ENCODE results near the gene SH3BGRL. TPM values are rescaled to one million over a fixed set of nuclear protein-coding genes. Genes with fewer than 3 reads are reported as not detected.
A peak's percentile ranks its signal among the peaks of the same experiment; 100 is the strongest.

SH3BGRL gene
- 115 and 117 TPM in 2 replicates for total RNA-seq (2014; rRNA removed)
- polyA plus RNA-seq (2012) = 62.3 TPM

DNA sequence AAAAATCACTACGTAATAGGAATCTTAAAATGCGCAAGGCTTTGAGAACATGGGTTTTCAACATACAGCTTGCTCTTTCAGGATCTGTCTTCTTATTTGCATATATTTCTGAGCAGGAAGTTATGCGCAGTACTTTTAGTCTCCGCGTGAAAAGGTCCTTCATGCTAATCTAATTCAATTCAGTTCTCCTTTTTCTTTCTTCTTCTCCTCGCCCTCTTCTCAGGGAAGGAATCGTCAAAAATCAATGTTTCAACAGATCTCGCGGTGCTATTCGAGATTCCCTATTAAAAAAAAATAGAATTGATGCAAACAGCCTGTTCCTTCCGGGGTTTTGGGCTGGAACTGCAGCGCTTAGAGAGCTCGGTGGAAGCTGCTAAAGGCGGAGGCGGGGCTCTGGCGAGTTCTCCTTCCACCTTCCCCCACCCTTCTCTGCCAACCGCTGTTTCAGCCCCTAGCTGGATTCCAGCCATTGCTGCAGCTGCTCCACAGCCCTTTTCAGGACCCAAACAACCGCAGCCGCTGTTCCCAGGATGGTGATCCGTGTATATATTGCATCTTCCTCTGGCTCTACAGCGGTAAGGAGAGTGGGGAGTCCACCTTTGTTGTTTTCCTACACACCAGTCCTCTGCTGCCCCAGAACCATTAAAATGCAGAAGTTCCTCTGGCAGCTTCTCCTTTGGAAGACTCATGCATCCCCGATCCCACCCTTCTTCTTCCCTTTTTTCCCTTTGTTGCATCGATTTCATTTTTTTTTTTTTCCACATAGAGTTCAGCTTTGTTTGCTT lies at the start of gene SH3BGRL, which contains the start of gene HMGN5:
Gene SH3BGRL (plus strand): TSS at position 432 of the 785 bp plus-strand sequence. CDS start 99 bp downstream, at position 531.
Gene HMGN5 (minus strand): TSS at position 243 of the 785 bp plus-strand sequence. CDS start 80,364 bp downstream, outside the sequence.
- peak; percentile 89 for DNase-seq (ENCODE audit: low read depth)

DNA sequence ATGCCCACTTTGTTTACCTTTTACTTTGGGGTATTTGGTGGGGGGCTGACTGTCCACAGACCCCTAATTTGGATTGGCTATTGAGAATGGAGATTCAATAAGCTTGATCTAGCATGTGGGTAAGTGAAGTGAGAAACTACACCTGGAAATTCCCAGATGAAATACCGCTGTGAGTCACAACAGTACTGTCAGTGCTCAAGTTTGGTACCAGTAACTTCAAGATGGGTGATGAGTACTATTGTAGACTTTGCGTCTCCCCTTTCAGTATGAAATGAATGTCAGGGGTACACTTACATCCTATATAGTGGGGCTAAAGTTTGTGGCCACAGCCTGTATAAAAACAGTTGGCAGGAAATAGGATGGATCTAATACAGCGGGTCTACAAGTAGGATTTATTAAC lies 33.5 kb upstream of the SH3BGRL start:
- DNase-seq (ENCODE audit: low read depth) = no peak

DNA sequence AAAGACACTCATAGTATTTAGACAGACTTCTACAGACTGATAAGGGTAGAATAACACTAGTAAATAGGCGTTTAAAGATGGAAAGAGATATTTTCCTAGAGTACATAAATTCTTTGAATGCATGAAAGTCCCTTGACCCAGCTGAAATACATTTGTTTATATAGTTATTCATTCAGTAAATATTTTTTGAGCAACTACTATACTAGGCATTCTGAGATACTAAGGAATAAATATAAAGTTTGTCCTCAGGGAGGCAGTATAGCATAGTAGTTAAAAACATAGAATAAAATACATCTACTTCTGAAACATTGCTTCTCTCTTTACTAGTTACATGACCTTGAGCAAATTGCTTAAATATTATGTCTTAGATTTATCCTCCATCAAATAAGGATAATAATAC lies 27.6 kb upstream of the SH3BGRL start:
- DNase-seq (ENCODE audit: low read depth) = peak; percentile 26

DNA sequence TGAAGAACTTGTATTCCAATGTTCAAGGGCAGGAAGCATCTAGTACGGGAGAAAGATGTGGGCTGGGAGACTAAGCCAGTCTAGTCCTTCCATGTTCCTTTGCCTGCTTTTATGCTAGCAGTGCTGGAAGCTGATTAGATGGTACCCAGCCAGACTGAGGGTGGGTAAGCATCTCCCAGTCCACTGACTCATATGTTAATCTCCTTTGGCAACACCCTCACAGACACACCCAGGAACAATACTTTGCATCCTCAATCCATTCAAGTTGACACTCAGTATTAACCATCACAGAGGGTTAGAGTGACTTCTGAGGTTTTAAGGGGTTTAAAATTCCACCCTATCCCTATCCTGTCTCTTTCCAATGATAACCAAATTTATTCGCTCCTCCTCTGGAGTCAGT lies 6.6 kb upstream of the SH3BGRL start:
- DNase-seq (ENCODE audit: low read depth) = no peak

DNA sequence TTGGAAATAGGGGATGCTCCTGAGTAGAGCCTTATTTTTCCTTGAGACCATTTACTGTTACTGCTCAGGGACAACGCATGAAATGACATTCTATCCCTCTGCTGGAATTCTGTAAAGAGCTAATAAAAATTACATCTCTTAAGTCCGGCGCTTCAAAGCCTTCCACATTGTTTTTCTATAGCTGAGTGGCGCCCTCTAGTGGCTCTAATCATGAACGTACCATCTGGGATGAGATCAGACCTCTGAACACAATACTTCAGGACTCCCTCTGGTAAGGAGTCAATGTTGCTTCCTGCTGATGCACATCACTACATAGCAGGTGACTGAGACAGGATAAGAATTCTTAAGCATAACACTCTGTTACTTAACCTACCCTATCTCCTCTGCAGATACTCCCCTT lies 6.2 kb upstream of the SH3BGRL start:
- DNase-seq (ENCODE audit: low read depth) = peak; percentile 56

DNA sequence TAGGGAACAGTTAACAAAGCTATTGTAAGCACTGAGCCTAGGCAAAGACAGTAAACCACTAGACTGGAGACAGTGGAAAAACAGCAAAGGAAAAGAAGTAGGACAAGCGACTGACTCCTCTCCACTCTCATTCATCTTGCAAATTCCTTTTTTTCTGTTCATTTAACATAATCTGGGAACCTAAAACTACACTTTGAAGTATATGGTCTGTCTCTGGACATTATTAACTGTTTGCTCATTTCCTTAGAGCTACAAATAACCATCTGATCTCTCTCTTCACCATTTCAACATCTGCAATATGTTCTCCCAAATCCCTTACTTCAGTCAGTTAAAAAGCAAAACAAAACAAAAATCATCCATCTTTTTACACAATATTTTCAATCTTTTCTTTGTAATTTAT lies 831 bp upstream of the SH3BGRL start:
- DNase-seq (ENCODE audit: low read depth) = peak; percentile 5

DNA sequence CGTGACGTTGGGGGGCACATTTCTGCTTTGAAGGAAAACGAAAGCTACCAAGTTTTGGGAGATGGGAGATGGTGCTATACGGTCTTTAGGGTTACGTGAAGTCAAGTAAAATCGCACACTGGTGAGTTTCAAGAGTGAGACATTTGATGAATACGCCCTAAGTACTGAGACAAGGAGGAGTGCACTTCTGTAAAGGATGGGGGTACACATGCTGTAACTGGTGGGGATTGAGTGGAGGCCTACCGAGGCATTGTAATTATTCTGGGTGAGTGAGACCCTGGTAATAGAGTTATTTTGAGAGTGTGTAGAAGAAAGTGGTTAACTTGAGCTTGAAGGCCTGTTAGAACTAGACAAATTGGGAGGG lies 536 bp downstream of the SH3BGRL start:
- DNase-seq (ENCODE audit: low read depth) = peak; percentile 37

DNA sequence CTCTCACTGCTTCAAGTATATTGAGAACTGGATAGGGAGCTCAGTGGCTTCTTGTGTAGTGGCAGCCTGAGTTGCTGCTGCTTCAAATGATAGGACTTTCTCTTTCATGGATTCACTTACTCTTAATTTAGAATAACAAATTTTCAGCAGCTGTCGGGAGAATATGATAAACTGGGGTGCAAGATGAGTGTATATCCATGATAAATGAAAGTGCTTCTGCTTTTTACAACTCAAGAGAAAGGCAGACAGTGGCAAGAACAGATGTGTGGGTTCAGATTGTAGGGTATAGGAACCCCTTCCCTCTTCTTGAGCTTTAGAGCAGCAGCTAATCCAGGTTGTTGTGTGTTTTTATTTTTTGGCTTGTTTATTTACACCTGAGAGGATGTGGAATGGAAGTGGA lies 1.0 kb downstream of the SH3BGRL start:
- peak; percentile 11 for DNase-seq (ENCODE audit: low read depth)

DNA sequence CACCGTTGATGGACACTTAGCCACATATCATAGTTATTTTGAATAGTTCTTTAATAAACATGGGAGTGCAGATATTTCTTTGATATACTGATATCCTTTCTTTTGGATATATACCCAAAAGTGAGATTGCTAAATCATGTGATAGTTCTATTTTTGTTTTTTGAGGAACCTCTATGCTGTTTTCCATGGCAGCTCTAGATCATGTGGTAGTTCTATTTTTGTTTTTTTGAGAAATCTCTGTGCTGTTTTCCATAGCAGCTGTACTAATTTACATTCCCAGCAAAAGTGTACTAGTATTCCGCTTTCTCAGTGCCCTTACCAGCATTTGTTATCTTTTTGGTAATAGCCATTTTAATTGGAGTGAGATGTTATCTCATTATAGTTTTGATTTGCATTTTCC lies 3.6 kb downstream of the SH3BGRL start:
- DNase-seq (ENCODE audit: low read depth) = no peak

DNA sequence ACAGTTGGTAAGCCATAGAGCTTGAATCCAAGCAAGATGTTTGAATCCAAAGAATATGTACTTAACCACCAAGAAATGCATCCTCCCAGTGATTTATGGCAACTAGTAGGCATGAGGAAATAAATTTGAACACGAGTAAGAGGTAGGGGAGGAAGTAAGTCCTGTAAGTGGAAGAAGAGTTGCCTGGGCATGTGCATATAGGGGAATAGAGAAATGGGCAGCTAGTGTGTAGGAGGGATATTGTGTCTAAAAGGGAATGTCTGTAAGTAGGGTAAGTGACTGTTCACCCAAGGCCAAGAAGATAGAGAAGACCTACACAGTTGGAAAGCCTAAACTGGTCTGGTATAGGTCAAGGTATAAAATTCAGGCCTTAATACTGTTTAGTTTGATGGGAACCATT lies 4.6 kb downstream of the SH3BGRL start:
- no peak for DNase-seq (ENCODE audit: low read depth)

DNA sequence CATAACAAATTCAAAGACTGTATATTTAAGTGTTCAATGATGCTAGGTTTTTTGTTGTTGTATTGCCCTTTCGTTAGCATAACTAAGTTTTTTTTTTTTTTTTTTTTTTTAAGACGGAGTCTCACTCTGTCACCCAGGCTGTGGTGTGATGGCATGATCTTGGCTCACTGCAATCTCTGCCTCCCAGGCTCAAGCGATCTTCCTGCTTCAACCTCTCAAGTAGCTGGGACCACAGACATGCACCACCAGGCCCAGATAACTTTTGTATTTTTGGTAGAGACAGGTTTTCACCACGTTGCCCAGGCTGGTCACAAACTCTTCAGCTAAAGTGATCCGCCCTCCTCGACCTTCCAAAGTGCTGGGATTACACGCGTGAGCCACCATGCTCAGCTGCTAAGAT lies 7.0 kb downstream of the SH3BGRL start:
- DNase-seq (ENCODE audit: low read depth) = no peak

DNA sequence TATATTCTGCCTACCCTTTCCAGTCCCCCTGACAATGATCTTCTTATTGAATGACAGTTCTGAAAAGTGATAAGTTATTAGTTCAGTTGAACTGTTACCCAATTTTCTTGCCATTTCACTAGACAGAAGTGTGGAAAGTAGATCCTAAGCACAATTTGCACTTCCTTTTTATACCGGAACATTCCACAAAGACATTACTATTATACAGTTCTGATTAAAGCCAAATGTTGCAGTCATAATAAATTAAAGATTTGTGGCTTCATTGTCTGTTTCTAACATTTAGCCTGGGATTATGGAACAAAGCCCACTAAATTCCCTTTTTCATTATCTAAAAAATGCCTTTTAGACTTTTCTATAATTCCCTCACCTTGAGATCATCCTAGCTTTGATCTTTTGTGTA lies 13.8 kb downstream of the SH3BGRL start:
- no peak for DNase-seq (ENCODE audit: low read depth)

DNA sequence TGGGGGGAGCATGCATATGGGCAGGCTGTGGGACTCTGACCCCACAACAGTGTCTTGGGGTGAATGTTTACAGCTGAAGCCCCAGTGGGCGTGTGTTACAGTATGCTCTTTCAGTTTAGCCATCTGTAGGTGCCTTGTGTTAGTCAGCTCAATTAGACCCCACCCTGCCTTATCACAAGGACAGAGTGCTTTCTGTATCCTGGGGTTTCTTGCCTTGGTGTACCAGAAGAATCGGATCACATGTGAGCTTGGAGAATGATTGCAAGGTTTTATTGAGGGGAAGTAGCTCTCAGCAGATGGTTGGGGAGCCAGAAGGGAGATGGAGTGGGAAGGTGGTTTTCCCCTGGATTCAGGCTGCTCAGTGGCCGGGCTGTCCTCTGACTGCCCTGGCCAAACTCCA lies 27.3 kb downstream of the SH3BGRL start:
- no peak for DNase-seq (ENCODE audit: low read depth)

DNA sequence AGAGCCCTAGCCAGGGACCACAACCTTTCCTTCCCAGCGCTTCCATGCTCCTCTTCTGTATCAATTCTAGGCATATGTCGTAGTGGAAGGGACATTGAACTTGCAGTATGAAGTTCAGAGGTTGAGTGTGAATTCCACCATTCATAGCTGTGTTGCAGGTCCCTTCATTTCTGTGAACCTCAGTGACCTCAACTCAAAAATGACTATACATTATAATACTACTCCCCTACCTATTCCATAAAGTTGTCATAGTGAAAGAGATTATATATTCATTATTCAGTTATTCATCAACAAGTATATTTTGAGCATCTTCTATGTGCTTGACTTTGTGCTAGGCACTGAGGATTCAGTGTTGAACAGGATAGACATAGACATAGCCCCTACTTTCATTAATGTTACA lies 28.0 kb downstream of the SH3BGRL start:
- DNase-seq (ENCODE audit: low read depth) = no peak

DNA sequence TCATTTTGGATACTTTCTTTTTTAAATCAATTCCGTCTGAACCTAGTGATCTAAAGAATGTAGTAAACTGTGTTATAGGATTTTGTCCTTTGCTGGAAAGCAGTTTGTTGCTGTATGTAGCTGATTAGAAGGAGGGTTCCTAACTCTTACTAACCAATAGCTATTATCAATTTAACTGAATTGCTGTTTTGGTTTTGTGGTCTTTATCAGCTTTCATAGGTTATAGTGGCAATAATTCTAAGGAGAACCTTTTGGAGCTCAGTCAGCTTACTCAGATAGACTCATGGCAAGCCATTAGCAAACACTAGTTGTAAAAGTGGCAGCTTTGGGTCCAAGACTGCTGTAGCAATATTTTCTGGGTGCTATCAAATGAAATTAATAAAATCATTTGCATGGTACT lies 29.6 kb downstream of the SH3BGRL start:
- DNase-seq (ENCODE audit: low read depth) = no peak

DNA sequence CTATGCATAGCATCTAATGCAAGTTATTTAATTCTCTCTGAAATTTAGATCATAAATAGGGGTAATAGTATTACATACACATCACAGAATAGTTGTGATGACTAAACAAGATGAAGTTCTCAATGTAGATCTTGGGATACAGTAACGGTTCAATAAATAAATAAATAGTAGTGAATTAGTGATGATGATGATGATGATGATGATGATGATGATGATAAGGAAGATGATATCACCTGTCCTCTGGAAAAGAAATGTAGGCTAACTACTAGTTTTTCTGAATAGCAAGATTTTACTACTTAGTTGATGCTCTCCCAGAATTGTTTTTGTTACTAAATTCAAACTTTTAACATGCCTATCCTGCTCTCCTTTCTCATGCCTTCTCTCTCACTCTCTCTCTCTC lies 30.3 kb downstream of the SH3BGRL start:
- DNase-seq (ENCODE audit: low read depth) = no peak

DNA sequence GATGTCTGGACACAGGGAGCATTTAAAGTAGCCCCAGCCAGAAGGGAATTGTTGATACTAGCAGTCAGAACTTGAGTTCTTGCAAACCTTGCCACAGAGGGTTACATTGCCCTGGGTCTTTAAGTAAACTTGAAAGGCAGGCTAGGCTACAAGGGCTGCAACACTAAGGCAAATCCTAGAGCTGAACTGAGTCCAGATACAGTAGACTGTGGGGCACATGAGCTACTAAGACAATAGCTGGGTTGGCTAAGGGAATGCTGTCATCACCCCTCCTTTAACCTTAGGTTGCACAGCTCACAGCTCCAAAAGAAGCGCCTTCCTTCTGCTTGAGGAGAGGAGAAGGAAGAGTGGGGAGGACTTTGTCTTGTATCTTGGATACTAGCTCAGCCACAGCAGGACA lies 35.6 kb downstream of the SH3BGRL start:
- no peak for DNase-seq (ENCODE audit: low read depth)

DNA sequence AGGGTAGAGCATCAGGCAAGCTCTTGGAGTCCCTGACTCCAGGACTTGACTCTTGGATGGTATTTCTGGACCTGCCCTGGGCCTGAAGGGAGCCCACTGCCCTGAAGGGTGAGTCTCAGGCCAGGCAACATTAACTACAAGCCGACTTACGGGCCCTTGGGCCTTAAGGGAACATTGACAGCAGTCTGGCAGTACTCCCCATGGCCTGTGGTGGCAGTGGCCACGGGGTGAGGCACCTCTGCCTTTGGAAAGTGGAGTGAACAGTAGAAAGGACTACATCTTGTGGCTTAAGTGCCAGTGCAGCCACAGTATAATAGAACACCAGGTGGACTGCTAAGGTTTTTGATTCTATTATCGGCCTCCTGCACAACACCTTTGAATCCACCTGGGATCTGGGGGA lies 36.3 kb downstream of the SH3BGRL start:
- no peak for DNase-seq (ENCODE audit: low read depth)

DNA sequence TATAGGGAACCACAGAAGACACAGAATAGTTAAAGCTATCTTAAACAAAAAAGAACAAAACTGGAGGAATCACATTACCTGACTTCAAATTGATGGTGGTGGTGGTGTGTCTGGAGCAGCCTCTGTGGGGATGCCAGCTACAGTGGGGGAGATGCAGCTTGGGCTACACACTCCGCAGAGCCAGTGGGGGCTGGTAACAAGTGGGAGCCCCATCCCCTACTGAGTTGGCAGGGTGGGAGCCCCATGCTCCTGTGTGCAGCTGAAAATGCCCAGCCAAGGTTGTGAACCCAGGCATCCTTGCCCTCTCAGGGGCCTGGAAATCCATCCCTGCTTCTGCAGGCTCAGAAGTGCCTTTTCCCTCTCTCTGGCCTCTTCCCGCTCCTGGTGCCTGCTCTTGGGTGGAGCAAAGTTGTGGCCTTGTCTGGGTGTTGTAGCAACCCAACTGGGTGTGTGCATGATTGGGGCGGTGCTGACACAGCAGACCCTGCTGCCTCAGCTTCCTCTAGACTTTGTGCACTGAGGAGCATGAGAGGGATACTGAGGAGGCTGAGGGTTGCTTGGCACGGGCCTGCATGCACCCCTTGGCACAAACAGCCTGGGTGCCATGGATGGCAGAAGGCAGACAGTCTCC lies 38.9 kb downstream of the SH3BGRL start:
- DNase-seq (ENCODE audit: low read depth) = no peak

DNA sequence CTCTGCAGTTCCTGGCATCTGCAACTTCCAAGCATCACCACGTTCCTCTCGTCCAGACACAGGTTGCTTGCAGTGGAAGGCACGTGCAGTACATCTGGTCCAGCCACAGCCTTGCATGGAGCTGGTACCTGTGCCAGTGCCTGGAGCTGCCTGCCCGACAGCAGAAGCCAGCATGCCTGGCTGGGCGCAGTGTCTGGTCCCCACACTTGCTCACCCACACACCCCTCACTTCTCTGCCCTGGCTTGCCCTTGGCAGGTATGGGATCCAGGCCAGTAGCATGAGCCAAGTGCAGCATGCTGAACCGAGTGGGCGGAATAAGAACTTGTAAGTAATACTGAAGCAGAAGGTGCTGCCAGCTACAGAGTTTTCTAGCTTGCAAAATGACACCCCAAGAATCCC lies 39.9 kb downstream of the SH3BGRL start:
- no peak for DNase-seq (ENCODE audit: low read depth)

DNA sequence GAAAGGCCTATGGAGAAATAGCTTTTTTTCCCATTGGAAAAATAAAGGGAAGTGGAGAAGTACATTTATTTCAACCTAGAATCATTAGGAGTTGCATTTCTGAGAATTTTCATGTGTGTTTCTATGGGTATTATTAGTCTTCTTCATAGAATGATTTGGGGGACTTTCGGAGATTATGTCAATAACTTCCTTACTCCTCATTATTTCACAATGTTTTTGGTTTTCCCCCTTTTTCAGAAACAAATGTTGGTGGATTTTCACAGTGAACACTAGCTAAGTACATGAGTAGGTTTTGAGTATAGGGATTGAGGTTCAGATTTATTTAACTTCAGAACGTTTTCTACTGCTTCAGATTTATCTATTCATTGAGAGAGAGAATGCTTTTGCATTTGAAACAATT lies 54.0 kb downstream of the SH3BGRL start:
- DNase-seq (ENCODE audit: low read depth) = no peak

DNA sequence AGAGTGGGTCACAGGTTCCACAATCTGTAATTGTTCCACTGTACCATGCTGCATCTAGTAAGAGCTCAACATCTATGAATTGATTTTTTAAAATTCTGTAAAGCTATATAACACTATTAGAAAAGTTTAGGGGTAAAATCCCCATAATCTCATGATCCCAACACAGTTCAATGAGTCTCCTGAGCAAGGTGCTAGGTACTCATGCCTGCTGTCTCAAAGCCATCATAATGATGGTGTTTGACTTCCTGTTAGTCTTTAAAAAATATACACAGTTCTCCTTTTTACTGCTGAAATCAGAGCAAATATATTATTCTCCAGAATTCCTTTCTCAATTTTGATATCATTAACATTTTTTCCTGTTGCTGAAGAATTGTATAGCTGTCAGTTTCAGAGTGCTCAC lies 55.9 kb downstream of the SH3BGRL start:
- no peak for DNase-seq (ENCODE audit: low read depth)

DNA sequence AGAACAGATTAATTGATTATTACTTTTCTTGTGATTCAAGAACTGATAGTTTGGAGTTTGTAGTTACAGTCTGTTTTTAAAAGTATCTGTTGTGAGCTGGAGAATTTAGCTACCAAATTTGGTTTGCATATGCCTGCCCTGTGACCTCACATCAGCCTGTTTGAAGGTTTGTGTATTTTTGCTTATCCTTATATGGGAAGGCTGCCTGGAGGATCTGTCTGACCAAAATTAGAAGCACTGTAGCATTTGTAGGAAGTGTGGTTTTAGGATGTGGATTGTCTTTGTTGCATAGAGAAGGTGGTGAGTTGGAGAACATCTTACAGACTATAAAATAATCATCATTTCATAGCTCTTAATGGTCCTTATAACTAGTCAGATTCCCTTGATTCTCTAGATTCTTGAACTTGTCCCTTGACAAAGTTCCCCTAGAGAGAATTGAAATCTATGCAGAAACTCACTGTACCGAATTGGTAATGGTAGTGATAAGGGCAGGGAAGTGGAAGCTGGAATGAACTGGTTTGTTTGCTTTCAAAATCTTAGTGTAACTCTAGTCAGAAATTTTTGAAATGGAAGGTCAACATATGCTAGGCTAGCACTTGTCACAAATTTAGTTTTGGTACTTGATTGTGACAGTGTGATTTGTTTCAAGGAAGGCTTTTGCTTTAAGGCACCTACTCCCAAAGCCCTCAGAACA lies 57.3 kb downstream of the SH3BGRL start:
- DNase-seq (ENCODE audit: low read depth) = peak; percentile 58
